Natural killer cell (primary cell): Measurements from ENCODE around the gene GRK1. TPM values are rescaled to one million over a fixed set of nuclear protein-coding genes. Genes with fewer than 3 reads are reported as not detected.

Experiments
- ATAC-seq, 3 donors: fragments of 150-1000 bp in 2 of 3; fragments of 200-7000 bp in 1 of 3; cut with Tn5 transposase; 1 replicate in 1 of 3; 2 replicates in 2 of 3; pipeline ENCODE4 v1.10.0; 2021; ENCODE audit warnings: mild to moderate bottlenecking in 2 of 3, moderate library complexity in 2 of 3
- DNase-seq, 2 donors: peaks; one replicate each; pipeline versions ENCODE4 v3.0.0 to v3.0.0-alpha.2; 2013 to 2021; ENCODE audit warnings: mixed read lengths in 1 of 2
- H3K27ac ChIP-seq: one replicate; pipeline ENCODE4 v1.5.1; 2013; ENCODE audit warnings: mild to moderate bottlenecking, low read length
- H3K27me3 ChIP-seq: one replicate; pipeline ENCODE4 v1.6.1; 2013; ENCODE audit warnings: low read length; ENCODE audit not compliant: control insufficient read depth, insufficient read depth
- H3K36me3 ChIP-seq: one replicate; pipeline ENCODE4 v1.6.1; 2013; ENCODE audit warnings: low read length; ENCODE audit not compliant: control insufficient read depth, insufficient read depth
- H3K4me1 ChIP-seq: one replicate; pipeline ENCODE4 v1.6.1; 2013; ENCODE audit warnings: low read length; ENCODE audit not compliant: control insufficient read depth, insufficient read depth
- H3K4me3 ChIP-seq: one replicate; pipeline ENCODE4 v1.5.1; 2013; ENCODE audit warnings: low read length
- H3K9me3 ChIP-seq: one replicate; pipeline ENCODE4 v1.6.1; 2013; ENCODE audit warnings: low read length; ENCODE audit not compliant: control insufficient read depth, insufficient read depth
- H3K27ac Mint-ChIP-seq, 2 donors: one replicate each; pipeline ENCODE4 v1.8.0; 2022; ENCODE audit warnings: mild to moderate bottlenecking in 2 of 2, mixed read lengths in 2 of 2, moderate library complexity in 1 of 2
- H3K27me3 Mint-ChIP-seq, 2 donors: one replicate each; pipeline ENCODE4 v1.8.0; 2022; ENCODE audit warnings: low read depth in 2 of 2, mixed read lengths in 2 of 2
- H3K36me3 Mint-ChIP-seq: one replicate; pipeline ENCODE4 v1.8.0; 2022; ENCODE audit warnings: mixed read lengths
- H3K4me1 Mint-ChIP-seq, 2 donors: one replicate each; pipeline ENCODE4 v1.8.0; 2022; ENCODE audit warnings: mixed read lengths in 2 of 2
- H3K4me3 Mint-ChIP-seq: one replicate; pipeline ENCODE4 v1.8.0; 2022; ENCODE audit warnings: mild to moderate bottlenecking, moderate library complexity, mixed read lengths
- H3K9me3 Mint-ChIP-seq, 2 donors: one replicate each; pipeline ENCODE4 v1.8.0; 2022; ENCODE audit warnings: mixed read lengths in 2 of 2
- WGBS: methylation state at CpG from one replicate; pipeline ENCODE4 v1.1.7; 2013; ENCODE audit warnings: missing lambda C conversion rate; ENCODE audit not compliant: insufficient coverage; 5-methylcytosine and 5-hydroxymethylcytosine counted together
- intact Hi-C: fragments of 100-400 bp; cut with micrococcal nuclease; formaldehyde crosslinking; loops from one replicate; pipeline ENCODE4 v1.14.2; 2022
- total RNA-seq, 4 donors: library from RNA; stranded (reverse); fragments of 120-200 nt in 1 of 4; gene quantifications; one replicate each; pipeline versions ENCODE4 v1.2.3 to v1.2.4, GENCODE V29; 2013 to 2022
- TF ChIP-seq, protein P1 (sequence below): fragments of 200-600 bp; IDR thresholded peaks from one replicate; pipeline ENCODE4 v1.8.0; 2022; ENCODE audit warnings: antibody characterized with exemption

Gene GRK1
- total RNA-seq, 3 donors from 2014 or later (not counting 1 experiment from before 2014, with no cell fraction given) = not detected

DNA sequence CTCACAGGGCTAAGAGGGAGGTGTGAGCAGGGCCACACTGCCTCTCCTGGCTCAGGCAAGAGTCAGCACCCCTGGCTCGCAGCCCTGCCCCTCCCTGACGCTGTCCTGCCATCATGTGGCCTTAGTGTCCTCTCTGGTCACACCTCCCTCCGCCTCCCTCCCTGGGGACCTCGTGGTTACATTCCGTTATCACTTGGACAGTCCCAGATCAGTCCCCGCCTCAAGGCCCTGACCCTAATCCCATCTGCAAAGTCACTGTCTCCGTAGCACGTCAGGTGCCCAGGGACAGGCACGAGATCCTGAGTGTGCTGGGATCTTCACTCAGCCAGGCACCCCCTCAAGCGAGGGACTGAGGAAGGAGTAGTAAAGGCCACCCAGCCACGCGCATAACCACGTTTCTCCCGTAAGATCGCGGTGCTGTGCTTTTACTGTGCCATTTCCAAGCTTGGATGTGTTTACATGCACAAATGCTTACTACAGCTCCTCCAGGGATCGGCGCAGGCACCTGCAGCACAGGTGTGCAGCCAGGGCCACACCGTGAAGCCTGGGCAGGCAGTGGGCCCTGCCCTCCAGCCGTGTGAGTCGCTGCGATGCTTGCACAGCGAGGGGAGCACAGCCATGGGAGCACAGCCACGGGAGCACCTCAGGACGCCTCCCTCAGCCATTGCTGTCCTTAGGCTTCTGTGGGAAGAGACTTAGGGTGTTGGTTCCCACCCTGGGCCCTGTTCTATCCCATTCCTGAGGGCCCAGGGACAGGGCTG, 81.3 kb downstream of the GRK1 start:
- TF ChIP-seq, protein P1, sequence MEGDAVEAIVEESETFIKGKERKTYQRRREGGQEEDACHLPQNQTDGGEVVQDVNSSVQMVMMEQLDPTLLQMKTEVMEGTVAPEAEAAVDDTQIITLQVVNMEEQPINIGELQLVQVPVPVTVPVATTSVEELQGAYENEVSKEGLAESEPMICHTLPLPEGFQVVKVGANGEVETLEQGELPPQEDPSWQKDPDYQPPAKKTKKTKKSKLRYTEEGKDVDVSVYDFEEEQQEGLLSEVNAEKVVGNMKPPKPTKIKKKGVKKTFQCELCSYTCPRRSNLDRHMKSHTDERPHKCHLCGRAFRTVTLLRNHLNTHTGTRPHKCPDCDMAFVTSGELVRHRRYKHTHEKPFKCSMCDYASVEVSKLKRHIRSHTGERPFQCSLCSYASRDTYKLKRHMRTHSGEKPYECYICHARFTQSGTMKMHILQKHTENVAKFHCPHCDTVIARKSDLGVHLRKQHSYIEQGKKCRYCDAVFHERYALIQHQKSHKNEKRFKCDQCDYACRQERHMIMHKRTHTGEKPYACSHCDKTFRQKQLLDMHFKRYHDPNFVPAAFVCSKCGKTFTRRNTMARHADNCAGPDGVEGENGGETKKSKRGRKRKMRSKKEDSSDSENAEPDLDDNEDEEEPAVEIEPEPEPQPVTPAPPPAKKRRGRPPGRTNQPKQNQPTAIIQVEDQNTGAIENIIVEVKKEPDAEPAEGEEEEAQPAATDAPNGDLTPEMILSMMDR = no peak
- H3K9me3 Mint-ChIP-seq = peaks cover 0 to 2% of the 10 kb centered on the region in 2 donors
- Histone ChIP-seq H3K36me3 (no peaks in the 10 kb centered on the region), H3K4me1 (no peaks in the 10 kb centered on the region), H3K9me3 (no peaks in the 10 kb centered on the region), H3K27ac (no peak overlapping the region), H3K27me3 (no peaks in the 10 kb centered on the region), H3K4me3 (no peak overlapping the region)
- H3K36me3 Mint-ChIP-seq = no peaks in the 10 kb centered on the region
- 86% methylated on average over 25 of the region's 25 CpGs for WGBS
- peaks cover 7 to 8% of the 10 kb centered on the region in 2 donors for H3K27me3 Mint-ChIP-seq
- H3K4me3 Mint-ChIP-seq = no peak overlapping the region
- DNase-seq = no peak
- no peak overlapping the region for H3K27ac Mint-ChIP-seq
- H3K4me1 Mint-ChIP-seq = peaks cover 0 to 4% of the 10 kb centered on the region in 2 donors
- no peak for ATAC-seq
- intact Hi-C loops = no loop called here

DNA sequence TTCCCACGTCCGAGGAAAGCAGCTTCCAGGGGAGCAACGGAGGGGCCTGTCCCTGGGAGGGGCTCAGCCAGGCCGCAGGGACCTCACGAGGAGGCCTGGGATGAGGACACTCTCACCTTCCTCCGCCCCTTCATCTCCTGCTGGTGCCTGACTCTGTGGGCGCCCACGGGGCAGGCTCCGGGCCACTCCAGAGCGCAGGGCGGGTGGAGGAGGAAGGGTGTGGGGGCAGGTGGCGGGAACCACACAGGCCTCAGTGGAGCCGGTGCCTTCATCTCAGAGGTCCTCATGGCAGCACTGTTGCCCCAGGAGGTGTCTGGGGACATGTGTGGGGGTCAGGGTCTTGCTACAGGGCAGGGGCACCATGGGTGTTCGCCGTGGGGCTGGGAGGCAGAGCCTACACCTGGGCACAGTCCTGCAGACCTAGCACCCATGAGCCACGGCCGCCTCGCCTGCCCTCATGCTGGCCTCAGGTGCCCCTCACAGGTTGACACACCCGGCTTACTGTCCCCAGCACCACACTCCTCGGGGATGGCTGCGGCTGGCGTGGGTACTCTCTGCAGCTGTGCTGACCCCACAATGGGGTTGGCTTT, 81.9 kb downstream of the GRK1 start:
- no peak overlapping the region for H3K27ac Mint-ChIP-seq
- peaks cover 8 to 11% of the 10 kb centered on the region in 2 donors for H3K27me3 Mint-ChIP-seq
- H3K36me3 ChIP-seq = no peaks in the 10 kb centered on the region
- no peak overlapping the region for H3K4me3 Mint-ChIP-seq
- no peak overlapping the region for H3K27ac ChIP-seq
- ATAC-seq = peak in 1 of 3 donors; percentile 14
- DNase-seq = no peak
- peaks cover 0 to 2% of the 10 kb centered on the region in 2 donors for H3K9me3 Mint-ChIP-seq
- H3K4me1 Mint-ChIP-seq = peaks cover 0 to 4% of the 10 kb centered on the region in 2 donors
- H3K36me3 Mint-ChIP-seq = no peaks in the 10 kb centered on the region
- 85% methylated on average over 22 of the region's 22 CpGs for WGBS
- no peaks in the 10 kb centered on the region for H3K4me1 ChIP-seq
- TF ChIP-seq, protein P1 = no peak
- no peaks in the 10 kb centered on the region for H3K27me3 ChIP-seq
- H3K4me3 ChIP-seq = no peak overlapping the region
- no peaks in the 10 kb centered on the region for H3K9me3 ChIP-seq
- intact Hi-C loops = no loop called here

DNA sequence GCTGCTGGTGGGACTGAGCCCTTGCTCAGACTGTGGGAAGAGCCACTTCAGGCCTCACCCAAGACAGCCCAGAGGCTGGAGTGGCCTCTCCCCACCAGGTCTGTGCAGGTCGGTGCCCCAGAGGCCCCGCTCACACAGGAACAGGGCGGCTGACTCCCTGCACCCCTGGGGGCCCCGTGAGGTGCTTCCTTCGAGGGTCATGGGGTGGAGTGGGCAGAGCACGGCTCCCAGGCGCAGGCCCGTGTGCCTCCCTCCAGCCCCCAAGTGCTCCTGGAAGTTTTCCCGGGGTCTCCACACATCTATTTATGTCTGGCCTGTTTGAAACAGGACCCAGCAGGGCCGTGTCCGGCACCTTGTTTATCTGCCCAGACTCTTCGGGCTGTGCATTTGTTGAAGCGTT, 82.5 kb downstream of the GRK1 start:
- WGBS = 90% methylated on average over 13 of the region's 13 CpGs
- Histone ChIP-seq H3K36me3 (no peaks in the 10 kb centered on the region), H3K27ac (no peak overlapping the region), H3K27me3 (no peaks in the 10 kb centered on the region), H3K4me1 (no peaks in the 10 kb centered on the region), H3K4me3 (no peak overlapping the region), H3K9me3 (no peaks in the 10 kb centered on the region)
- Mint-ChIP-seq H3K9me3 (peaks cover 0 to 2% of the 10 kb centered on the region in 2 donors), H3K4me3 (no peak overlapping the region), H3K36me3 (no peaks in the 10 kb centered on the region), H3K27me3 (peaks cover 9 to 16% of the 10 kb centered on the region in 2 donors), H3K4me1 (peaks cover 0 to 4% of the 10 kb centered on the region in 2 donors), H3K27ac (no peak overlapping the region)
- no peak for ATAC-seq
- TF ChIP-seq, protein P1 = no peak
- no peak for DNase-seq
- intact Hi-C loops = no loop called here
